Stimulated activated CD4-positive, alpha-beta T cell treated with anti-CD3 and anti-CD28 coated beads, Interleukin-1b, Interleukin-23, amount 100 ng/mL, for 4 hours (primary cell): ENCODE data around the gene GALNT7.
"Not testable (repeated sequence)": the region's sequence is repeated elsewhere in the genome, so short reads cannot be mapped to it uniquely, and the experiment has no call there.

Experiments
- DNase-seq, 2 donors: peaks; one replicate each; pipeline ENCODE4 v3.0.0-alpha.2; 2020; ENCODE audit warnings: low read depth in 2 of 2

Gene GALNT7

DNA sequence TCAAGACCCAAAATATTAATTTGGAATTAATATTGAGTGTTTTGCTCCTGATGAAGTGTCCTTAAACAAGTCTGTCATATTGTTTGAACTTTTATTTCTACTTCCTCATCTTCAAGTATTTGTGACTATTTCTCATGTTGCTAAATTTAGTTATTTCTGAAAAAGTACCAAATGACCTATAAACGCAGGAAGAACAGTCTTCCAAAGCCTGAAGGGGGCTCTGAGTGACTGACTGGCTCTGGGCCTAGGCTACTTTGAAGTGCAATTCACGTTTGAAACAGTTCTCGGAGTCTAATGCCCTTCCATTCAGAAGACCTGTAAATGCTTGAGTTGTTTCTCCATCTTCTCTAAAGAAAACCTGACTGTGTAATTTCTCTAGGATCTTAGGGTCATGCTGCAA, 26.5 kb downstream of the GALNT7 start:
- no peak for DNase-seq

DNA sequence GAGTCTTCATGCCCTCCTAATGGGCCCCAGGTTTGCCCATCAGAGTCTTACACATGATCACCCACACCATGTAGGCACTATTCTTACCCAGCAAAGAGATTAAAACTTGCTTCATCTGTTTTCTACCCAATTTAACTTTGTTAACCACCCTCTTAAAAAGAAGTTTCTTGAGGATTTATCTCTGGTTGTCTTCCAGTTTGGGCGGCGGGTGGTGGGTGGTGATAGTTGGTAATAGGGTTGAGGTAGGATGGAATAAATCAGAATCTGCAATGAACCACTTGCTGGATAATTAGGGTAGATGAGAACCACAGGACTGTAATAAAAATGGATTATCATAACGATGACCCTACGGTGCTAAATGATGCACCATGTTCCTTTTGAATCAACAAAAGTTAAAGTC, 30.9 kb downstream of the GALNT7 start:
- DNase-seq = no peak

GRCh38 chr4:173200103-173200884, 31.7 kb downstream of the GALNT7 start:
- no peak for DNase-seq

DNA sequence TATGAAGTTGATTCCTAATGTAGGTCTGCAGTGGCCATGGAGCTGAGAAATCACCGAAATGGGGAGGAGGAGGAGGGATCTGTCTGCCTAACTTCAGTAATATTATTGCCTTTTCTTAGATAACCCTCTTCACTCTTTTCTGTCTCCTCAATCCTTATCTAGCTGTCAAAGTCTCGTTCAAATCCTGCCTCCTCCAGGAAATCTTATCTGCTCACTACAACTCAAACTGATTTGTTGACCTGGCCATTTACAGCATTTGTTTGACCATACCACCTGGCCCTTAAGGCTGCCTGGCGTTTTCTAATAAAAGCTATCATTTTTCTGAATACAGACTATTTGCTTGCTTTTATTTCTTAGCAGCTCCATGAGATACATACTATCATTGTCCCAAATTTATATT, 33.8 kb downstream of the GALNT7 start:
- DNase-seq = no peak

- DNase-seq = no peak
These were observed 37.0 kb downstream of the GALNT7 start for GRCh38 chr4:173205656-173206055.

- no peak for DNase-seq
These were observed 39.8 kb downstream of the GALNT7 start for GRCh38 chr4:173208420-173208819.

DNA sequence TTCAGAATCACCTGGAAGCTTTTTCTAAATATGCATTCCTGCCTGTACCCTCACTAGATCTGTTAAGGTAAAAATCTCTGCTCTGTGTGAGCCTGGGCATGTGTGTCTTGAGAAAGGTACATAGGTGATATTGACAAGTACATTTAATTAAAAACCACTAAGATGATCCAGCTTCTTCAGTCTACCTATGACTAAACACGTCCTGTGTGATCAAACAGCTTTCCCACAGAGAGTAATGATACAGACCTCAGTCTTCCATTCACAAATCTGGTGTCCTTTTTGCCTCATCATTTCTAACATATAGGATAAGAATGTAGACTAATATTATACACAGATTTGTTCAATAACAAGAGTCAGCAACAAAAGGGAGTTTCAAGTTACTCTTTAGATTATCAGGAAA, 42.6 kb downstream of the GALNT7 start:
- no peak for DNase-seq

DNA sequence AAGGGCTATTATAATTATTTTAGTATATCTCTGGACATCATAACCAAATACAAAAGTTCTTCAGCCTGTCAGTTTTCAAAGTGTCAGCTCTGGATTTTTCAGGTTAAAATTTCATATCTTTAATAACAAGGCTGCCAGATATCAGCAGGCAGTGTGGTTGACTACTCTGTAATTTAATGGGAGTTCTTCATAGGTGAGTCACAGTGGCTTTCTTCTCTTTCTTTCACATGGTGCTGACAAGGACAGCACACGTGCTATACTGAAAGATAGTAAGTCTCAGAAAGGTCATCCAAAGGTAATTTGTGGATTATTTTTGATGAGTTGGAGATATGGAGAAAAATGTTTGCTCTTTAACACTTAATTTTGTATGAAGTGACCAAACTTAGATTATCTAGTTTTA, 43.2 kb downstream of the GALNT7 start:
- DNase-seq = no peak

DNA sequence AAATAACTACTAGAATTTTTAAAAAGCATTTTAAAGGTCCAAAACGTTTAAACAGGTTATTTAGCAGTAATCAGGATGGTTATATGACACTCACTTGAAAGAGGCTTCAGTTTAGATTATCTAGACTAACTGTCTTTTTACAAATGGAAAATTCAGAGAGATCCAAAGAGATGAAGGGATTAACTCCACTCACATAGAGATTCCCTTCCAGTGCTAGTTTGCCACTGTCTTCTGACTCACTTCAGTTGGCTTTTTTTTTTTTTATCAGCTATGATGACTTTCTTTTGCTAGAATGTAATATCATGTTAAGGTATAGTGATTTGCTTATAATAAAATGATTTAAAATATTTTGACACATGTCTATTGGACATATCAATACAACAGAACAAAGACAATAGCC, 43.8 kb downstream of the GALNT7 start:
- DNase-seq = no peak

GRCh38 chr4:173213296-173213695, 44.7 kb downstream of the GALNT7 start:
- no peak for DNase-seq

DNA sequence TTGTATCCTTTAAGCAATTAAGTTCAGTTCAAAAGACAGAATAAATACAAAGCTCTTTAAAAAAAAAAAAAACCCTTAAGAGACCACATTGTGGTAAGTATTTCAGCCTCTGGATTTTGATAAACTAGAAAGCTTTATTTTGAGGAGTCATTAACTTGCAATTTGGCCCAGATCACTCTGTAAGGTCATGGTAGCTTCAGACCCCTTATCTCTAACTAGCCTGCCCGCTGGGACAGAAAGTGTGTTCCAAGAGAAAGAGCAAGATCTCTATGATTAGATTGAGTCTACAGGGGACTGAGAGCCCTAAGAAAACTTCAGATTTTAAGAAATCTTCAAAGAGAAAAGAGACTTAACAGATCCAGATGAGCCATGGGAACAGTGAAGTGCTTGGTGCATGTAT, 45.6 kb downstream of the GALNT7 start:
- no peak for DNase-seq

GRCh38 chr4:173214661-173215060, 46.0 kb downstream of the GALNT7 start:
- no peak for DNase-seq

DNA sequence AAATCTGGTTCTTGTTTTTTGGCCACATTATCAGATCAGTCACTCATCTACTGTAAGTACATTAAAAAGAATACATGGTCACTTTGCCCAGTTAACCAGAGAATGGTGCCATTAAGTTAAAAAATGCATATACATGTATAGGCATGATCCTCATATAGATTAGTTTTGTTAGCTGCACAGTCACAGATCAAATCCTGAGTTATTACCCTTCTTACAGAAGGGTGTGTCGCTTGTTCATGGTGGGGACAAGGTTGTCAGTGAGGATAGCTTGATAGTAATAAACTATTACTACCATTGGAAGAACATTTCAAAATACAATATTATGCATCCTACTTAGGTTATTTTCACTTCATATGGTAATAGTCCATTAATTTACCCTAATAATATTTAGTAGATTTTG, 48.5 kb downstream of the GALNT7 start:
- no peak for DNase-seq

GRCh38 chr4:173217727-173218126, 49.1 kb downstream of the GALNT7 start:
- no peak for DNase-seq

GRCh38 chr4:173218411-173219125, 50.0 kb downstream of the GALNT7 start:
- DNase-seq = no peak

- not testable (repeated sequence) for DNase-seq
These were observed 50.5 kb downstream of the GALNT7 start for GRCh38 chr4:173219126-173219437.

DNA sequence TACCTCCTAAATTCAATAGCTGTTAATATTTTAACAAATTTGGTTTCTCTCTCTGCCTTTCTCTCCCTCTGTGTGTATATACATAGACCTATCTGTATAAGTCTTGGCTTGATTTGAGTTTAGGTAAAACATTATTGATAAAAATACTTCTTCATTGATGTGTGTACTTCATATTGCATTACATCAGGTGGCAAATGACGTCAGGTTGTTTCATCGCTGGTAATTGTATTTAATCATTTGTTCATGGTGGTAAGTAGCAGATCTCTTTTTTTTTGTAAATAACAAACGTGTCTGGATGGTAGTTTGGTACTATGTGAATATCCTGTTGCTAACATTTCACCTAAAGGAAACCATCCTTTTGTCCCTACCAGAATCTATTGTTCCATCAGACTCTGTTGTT, 55.1 kb downstream of the GALNT7 start:
- DNase-seq = no peak

GRCh38 chr4:173226401-173226888, 57.8 kb downstream of the GALNT7 start:
- DNase-seq = no peak

DNA sequence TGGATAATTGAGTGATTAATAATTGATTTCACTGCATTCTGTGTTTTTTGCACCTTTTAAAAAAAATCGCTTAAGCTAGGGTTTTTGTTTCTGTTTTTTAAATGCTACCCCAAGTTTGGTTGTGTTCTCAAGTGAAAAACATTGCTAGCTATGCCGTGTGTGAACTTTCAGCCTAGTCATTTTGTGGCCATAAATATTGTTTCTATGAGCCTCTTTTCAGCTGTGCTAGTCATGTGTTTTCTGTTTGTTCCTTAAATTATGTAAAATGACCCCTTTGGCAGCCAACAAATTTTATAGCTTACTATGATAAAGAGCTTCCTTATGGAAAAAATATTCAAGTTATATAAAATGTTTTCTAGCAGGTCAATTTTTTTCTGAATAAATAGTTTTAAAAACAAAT, 59.1 kb downstream of the GALNT7 start:
- DNase-seq = no peak

- no peak for DNase-seq
These were observed 61.5 kb downstream of the GALNT7 start for GRCh38 chr4:173230062-173230461.

GRCh38 chr4:173231916-173232315, 63.3 kb downstream of the GALNT7 start:
- no peak for DNase-seq

DNA sequence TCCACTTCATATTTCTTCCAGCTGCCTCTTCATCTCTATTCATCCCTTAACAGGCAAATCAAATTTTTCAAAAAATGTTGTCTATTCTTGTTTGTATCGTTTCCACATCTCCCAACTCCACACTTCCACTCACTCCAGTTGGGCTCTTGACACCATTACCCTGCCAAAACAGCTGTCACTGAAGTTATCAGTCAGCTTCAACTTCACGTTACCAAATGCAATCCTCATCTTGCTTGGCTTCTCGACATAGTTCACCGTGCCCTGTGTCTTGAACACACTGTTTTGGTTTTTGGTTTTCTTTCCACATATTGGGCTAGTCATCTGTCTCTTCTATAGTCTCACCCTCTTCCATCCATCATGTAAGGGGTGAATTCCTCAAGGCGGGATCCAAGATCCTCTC, 65.2 kb downstream of the GALNT7 start:
- DNase-seq = no peak

- no peak for DNase-seq
These were observed 66.4 kb downstream of the GALNT7 start for GRCh38 chr4:173235050-173235449.
